CD4-positive, alpha-beta memory T cell (primary cell): ENCODE measurements around the gene GRK4. TPM values are rescaled to one million over a fixed set of nuclear protein-coding genes. Genes with fewer than 3 reads are reported as not detected.

Experiments used
- CTCF ChIA-PET: fragments of 350-600 bp; sonication (Branson Sonifier 250); formaldehyde crosslinking; loops from one replicate; lab custom pipeline; 2021; ENCODE audit warnings: inconsistent platforms; ENCODE audit not compliant: partially characterized antibody; lab: Charles Lee
- POLR2A ChIA-PET: fragments of 350-600 bp; sonication (Branson Sonifier 250); formaldehyde crosslinking; loops from one replicate; lab custom pipeline; 2021; ENCODE audit not compliant: partially characterized antibody; lab: Charles Lee
- DNase-seq, 5 donors: peaks; one replicate each; pipeline versions ENCODE4 v3.0.0 to v3.0.0-alpha.2; 2020 to 2022; ENCODE audit warnings: mixed read lengths in 1 of 5
- H3K27ac ChIP-seq: one replicate; pipeline ENCODE4 v1.7.0; 2013; ENCODE audit warnings: low read depth, low read length
- H3K27me3 ChIP-seq: 2 replicates; pipeline ENCODE4 v1.7.0; 2013; ENCODE audit warnings: mild to moderate bottlenecking, low read length, moderate library complexity; ENCODE audit not compliant: insufficient read depth
- H3K36me3 ChIP-seq: 2 replicates; pipeline ENCODE4 v1.7.0; 2013; ENCODE audit warnings: mild to moderate bottlenecking, low read length, moderate library complexity; ENCODE audit not compliant: insufficient read depth
- H3K4me1 ChIP-seq: 2 replicates; pipeline ENCODE4 v1.7.0; 2013; ENCODE audit warnings: mild to moderate bottlenecking, low read length, moderate library complexity; ENCODE audit not compliant: insufficient read depth
- H3K4me3 ChIP-seq, 2 donors: one replicate each; pipeline ENCODE4 v1.7.0; 2013; ENCODE audit warnings: low read length in 2 of 2, mild to moderate bottlenecking in 1 of 2
- H3K9me3 ChIP-seq, 2 donors: one replicate each; pipeline ENCODE4 v1.7.0; 2013; ENCODE audit warnings: low read length in 2 of 2, control low read depth in 1 of 2; ENCODE audit not compliant: control insufficient read depth in 1 of 2
- H3K27ac Mint-ChIP-seq, 7 donors: one replicate each; pipeline ENCODE4 v1.8.0; 2020 to 2021; ENCODE audit warnings: mixed read lengths in 7 of 7, mild to moderate bottlenecking in 6 of 7, inconsistent platforms in 3 of 7, moderate library complexity in 3 of 7
- H3K27me3 Mint-ChIP-seq, 2 donors: one replicate each; pipeline ENCODE4 v1.8.0; 2020 to 2021; ENCODE audit warnings: mixed read lengths in 2 of 2
- H3K36me3 Mint-ChIP-seq, 2 donors: one replicate each; pipeline ENCODE4 v1.8.0; 2020 to 2021; ENCODE audit warnings: mixed read lengths in 2 of 2, inconsistent platforms in 1 of 2, mild to moderate bottlenecking in 1 of 2
- H3K4me1 Mint-ChIP-seq, 4 donors: one replicate each; pipeline ENCODE4 v1.8.0; 2020 to 2021; ENCODE audit warnings: mixed read lengths in 4 of 4, mild to moderate bottlenecking in 1 of 4
- H3K4me3 Mint-ChIP-seq, 8 donors: one replicate each; pipeline ENCODE4 v1.8.0; 2020 to 2021; ENCODE audit warnings: mixed read lengths in 8 of 8, mild to moderate bottlenecking in 7 of 8, moderate library complexity in 6 of 8, inconsistent platforms in 3 of 8
- H3K9me3 Mint-ChIP-seq, 8 donors: one replicate each; pipeline ENCODE4 v1.8.0; 2020 to 2021; ENCODE audit warnings: mixed read lengths in 8 of 8, mild to moderate bottlenecking in 5 of 8, inconsistent platforms in 3 of 8, moderate library complexity in 1 of 8
- intact Hi-C: fragments of 100-400 bp; cut with micrococcal nuclease; formaldehyde crosslinking; loops from one replicate; pipeline ENCODE4 v1.15.1; 2023
- polyA plus RNA-seq, 2 donors: library from polyadenylated mRNA; unstranded; fragments of 300-500 nt; fragmentation: Illumina TruSeq; gene quantifications; one replicate each; pipeline ENCODE4 v1.2.3, GENCODE V29; 2021
- total RNA-seq, 2 experiments: library from RNA; stranded (reverse); gene quantifications; one replicate each; pipeline ENCODE4 v1.2.3, GENCODE V29; 2021

The GRK4 gene
- total and polyA plus RNA-seq, 4 experiments from 2014 or later: 0.55 to 3.2 (median 2.3) TPM

GRCh38 chr4:3059943-3060342 lies 96.6 kb downstream of the GRK4 start:
- no peaks in the 10 kb centered on the region for H3K9me3 ChIP-seq
- no peak overlapping the region for H3K4me3 ChIP-seq
- no peak overlapping the region for H3K4me3 Mint-ChIP-seq
- ChIA-PET POLR2A (no interaction called here), CTCF (interaction anchor here (0.6 kb wide), 1 partner anchor 50 kb away, joined by 3 read pairs; no protein-coding TSS in a partner anchor)
- H3K9me3 Mint-ChIP-seq: peaks cover 0 to 14% (median 10%) of the 10 kb centered on the region in 8 donors
- peak overlapping the region in 1 of 7 donors; percentile 15 for H3K27ac Mint-ChIP-seq
- no peaks in the 10 kb centered on the region for H3K4me1 Mint-ChIP-seq
- H3K36me3 ChIP-seq: no peaks in the 10 kb centered on the region
- H3K27me3 ChIP-seq: no peaks in the 10 kb centered on the region
- peaks cover 1 to 3% of the 10 kb centered on the region in 2 donors for H3K27me3 Mint-ChIP-seq
- H3K4me1 ChIP-seq: no peaks in the 10 kb centered on the region
- H3K27ac ChIP-seq: no peak overlapping the region
- H3K36me3 Mint-ChIP-seq: peaks cover 3 to 16% of the 10 kb centered on the region in 2 donors
- no peak for DNase-seq
- intact Hi-C loops: no loop called here

GRCh38 chr4:3060946-3061345 lies 97.6 kb downstream of the GRK4 start:
- no peaks in the 10 kb centered on the region for H3K4me1 Mint-ChIP-seq
- intact Hi-C loops: no loop called here
- H3K36me3 ChIP-seq: no peaks in the 10 kb centered on the region
- CTCF ChIA-PET: interaction anchor here (1.0 kb wide), 1 partner anchor 15 kb away, joined by 4 read pairs; no protein-coding TSS in a partner anchor
- H3K9me3 Mint-ChIP-seq: peaks cover 0 to 9% (median 5%) of the 10 kb centered on the region in 8 donors
- no peak overlapping the region for H3K4me3 ChIP-seq
- H3K27ac Mint-ChIP-seq: peak overlapping the region in 1 of 7 donors; percentile 32
- no peaks in the 10 kb centered on the region for H3K4me1 ChIP-seq
- POLR2A ChIA-PET: no interaction called here
- peaks cover 3 to 10% of the 10 kb centered on the region in 2 donors for H3K36me3 Mint-ChIP-seq
- peaks cover 1 to 3% of the 10 kb centered on the region in 2 donors for H3K27me3 Mint-ChIP-seq
- H3K27ac ChIP-seq: no peak overlapping the region
- DNase-seq: no peak
- H3K9me3 ChIP-seq: no peaks in the 10 kb centered on the region
- no peak overlapping the region for H3K4me3 Mint-ChIP-seq
- H3K27me3 ChIP-seq: no peaks in the 10 kb centered on the region

GRCh38 chr4:3062471-3062870 lies 99.1 kb downstream of the GRK4 start:
- H3K27me3 Mint-ChIP-seq: peaks cover 1 to 3% of the 10 kb centered on the region in 2 donors
- peaks cover 0 to 2% of the 10 kb centered on the region in 2 donors for H3K36me3 Mint-ChIP-seq
- no peak overlapping the region for H3K4me3 ChIP-seq
- H3K9me3 Mint-ChIP-seq: peaks cover 0 to 6% (median 0%) of the 10 kb centered on the region in 8 donors
- H3K4me3 Mint-ChIP-seq: no peak overlapping the region
- ChIA-PET CTCF (no interaction called here), POLR2A (no interaction called here)
- H3K4me1 Mint-ChIP-seq: no peaks in the 10 kb centered on the region
- H3K9me3 ChIP-seq: no peaks in the 10 kb centered on the region
- no peak overlapping the region for H3K27ac ChIP-seq
- H3K27me3 ChIP-seq: no peaks in the 10 kb centered on the region
- no peak for DNase-seq
- no peaks in the 10 kb centered on the region for H3K36me3 ChIP-seq
- no peaks in the 10 kb centered on the region for H3K4me1 ChIP-seq
- peak overlapping the region in 1 of 7 donors; percentile 29 for H3K27ac Mint-ChIP-seq
- intact Hi-C loops: no loop called here

- H3K4me3 ChIP-seq: no peak overlapping the region
- CTCF ChIA-PET: no interaction called here
- H3K27me3 Mint-ChIP-seq: peaks cover 0 to 3% of the 10 kb centered on the region in 2 donors
- no peak overlapping the region for H3K27ac ChIP-seq
- no peaks in the 10 kb centered on the region for H3K27me3 ChIP-seq
- H3K36me3 ChIP-seq: no peaks in the 10 kb centered on the region
- peaks cover 0 to 2% (median 0%) of the 10 kb centered on the region in 4 donors for H3K4me1 Mint-ChIP-seq
- H3K9me3 ChIP-seq: no peaks in the 10 kb centered on the region
- H3K4me1 ChIP-seq: no peaks in the 10 kb centered on the region
- peaks cover 0 to 2% of the 10 kb centered on the region in 2 donors for H3K36me3 Mint-ChIP-seq
- H3K4me3 Mint-ChIP-seq: no peak overlapping the region
- intact Hi-C loops: no loop called here
- peaks cover 0 to 6% (median 0%) of the 10 kb centered on the region in 8 donors for H3K9me3 Mint-ChIP-seq
- POLR2A ChIA-PET: interaction anchor here (1.4 kb wide), 1 partner anchor 8 kb away, joined by 5 read pairs; the partner anchor contains the start of genes HTT and HTT-AS
- DNase-seq: no peak
- H3K27ac Mint-ChIP-seq: no peak overlapping the region
Measured at GRCh38 chr4:3065551-3065950, 102.2 kb downstream of the GRK4 start.

- DNase-seq: no peak
- H3K27me3 ChIP-seq: no peaks in the 10 kb centered on the region
- H3K9me3 Mint-ChIP-seq: peaks cover 0 to 6% (median 0%) of the 10 kb centered on the region in 8 donors
- H3K27me3 Mint-ChIP-seq: no peaks in the 10 kb centered on the region
- no peak overlapping the region for H3K27ac ChIP-seq
- no peaks in the 10 kb centered on the region for H3K9me3 ChIP-seq
- H3K27ac Mint-ChIP-seq: no peak overlapping the region
- ChIA-PET POLR2A (no interaction called here), CTCF (no interaction called here)
- intact Hi-C loops: no loop called here
- peaks cover 0 to 2% of the 10 kb centered on the region in 2 donors for H3K36me3 Mint-ChIP-seq
- no peaks in the 10 kb centered on the region for H3K36me3 ChIP-seq
- no peaks in the 10 kb centered on the region for H3K4me1 ChIP-seq
- no peak overlapping the region for H3K4me3 ChIP-seq
- no peak overlapping the region for H3K4me3 Mint-ChIP-seq
- H3K4me1 Mint-ChIP-seq: peaks cover 0 to 2% (median 0%) of the 10 kb centered on the region in 4 donors
Measured at GRCh38 chr4:3066836-3067400, 103.5 kb downstream of the GRK4 start.

- Histone ChIP-seq H3K9me3 (no peaks in the 10 kb centered on the region), H3K27me3 (no peaks in the 10 kb centered on the region), H3K4me3 (no peak overlapping the region), H3K4me1 (no peaks in the 10 kb centered on the region), H3K36me3 (no peaks in the 10 kb centered on the region), H3K27ac (no peak overlapping the region)
- CTCF ChIA-PET: no interaction called here
- peaks cover 0 to 2% of the 10 kb centered on the region in 2 donors for H3K36me3 Mint-ChIP-seq
- intact Hi-C loops: no loop called here
- no peak for DNase-seq
- H3K27ac Mint-ChIP-seq: no peak overlapping the region
- H3K4me1 Mint-ChIP-seq: peaks cover 0 to 3% (median 0%) of the 10 kb centered on the region in 4 donors
- no peaks in the 10 kb centered on the region for H3K27me3 Mint-ChIP-seq
- peaks cover 0 to 6% (median 0%) of the 10 kb centered on the region in 8 donors for H3K9me3 Mint-ChIP-seq
- H3K4me3 Mint-ChIP-seq: no peak overlapping the region
- POLR2A ChIA-PET: no interaction called here
Measured at GRCh38 chr4:3067473-3068001, 104.2 kb downstream of the GRK4 start.

GRCh38 chr4:3069661-3070199 lies 106.4 kb downstream of the GRK4 start:
- POLR2A ChIA-PET: no interaction called here
- no peaks in the 10 kb centered on the region for H3K9me3 ChIP-seq
- no peak overlapping the region for H3K4me3 ChIP-seq
- Mint-ChIP-seq H3K36me3 (peaks cover 0 to 2% of the 10 kb centered on the region in 2 donors), H3K27ac (no peak overlapping the region), H3K4me1 (peaks cover 0 to 3% (median 0%) of the 10 kb centered on the region in 4 donors), H3K4me3 (no peak overlapping the region), H3K9me3 (peaks cover 0 to 6% (median 0%) of the 10 kb centered on the region in 8 donors), H3K27me3 (no peaks in the 10 kb centered on the region)
- H3K36me3 ChIP-seq: no peaks in the 10 kb centered on the region
- H3K4me1 ChIP-seq: peaks cover 8% of the 10 kb centered on the region
- H3K27ac ChIP-seq: no peak overlapping the region
- CTCF ChIA-PET: no interaction called here
- intact Hi-C loops: loop anchor here (5.0 to 10.0 kb wide), 3 partner anchors 535 to 1485 kb away; partner anchors contain the start of genes FAM193A, HAUS3 and POLN
- no peak for DNase-seq
- no peaks in the 10 kb centered on the region for H3K27me3 ChIP-seq
